ENCODE data around the gene GTF2E1. TPM values are rescaled to one million over a fixed set of nuclear protein-coding genes. Genes with fewer than 3 reads are reported as not detected.
A peak's percentile ranks its signal among the peaks of the same experiment; 100 is the strongest.

The GTF2E1 gene
- total RNA-seq, 1 experiment from 2014 or later: 78.0 TPM

DNA sequence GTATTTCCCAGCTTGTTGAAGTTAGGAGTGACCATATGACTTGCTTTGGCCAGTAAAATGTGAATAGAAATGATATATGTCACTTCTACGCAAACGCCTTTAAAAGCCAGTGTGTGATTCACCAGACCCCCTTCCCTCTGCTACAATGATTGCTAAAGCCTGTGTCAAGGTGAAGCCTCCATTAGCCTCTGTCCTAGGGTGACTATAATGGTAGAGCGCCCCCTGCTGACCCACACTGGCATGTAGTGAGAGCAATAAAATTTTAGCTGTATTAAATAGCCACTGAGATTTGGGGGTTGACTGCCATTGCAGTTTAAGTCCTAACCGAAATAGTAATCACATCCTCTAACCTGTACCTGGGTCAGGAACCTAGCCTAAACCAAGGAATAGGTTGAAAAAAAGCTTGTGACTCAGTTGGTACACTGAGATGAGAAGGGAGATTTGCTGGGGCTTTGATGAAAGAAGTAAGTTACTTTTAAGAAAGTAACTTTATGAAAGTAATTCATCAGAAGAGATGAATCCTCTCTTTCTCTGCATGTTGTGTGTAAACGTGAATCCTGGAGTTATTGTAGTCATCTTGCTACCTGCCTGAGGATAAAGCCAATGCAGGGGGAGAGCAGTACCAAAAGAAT is 52.6 kb downstream of the GTF2E1 start:
- H3K4me1 Mint-ChIP-seq: peaks cover 57% of the 10 kb centered on the region
- ATAC-seq (peak; percentile 93), DNase-seq (ENCODE audit: low spot score) (peak; percentile 91)
- H3K4me3 Mint-ChIP-seq: no peak overlapping the region
- H3K27me3 Mint-ChIP-seq (ENCODE audit: low read depth): no peaks in the 10 kb centered on the region
- TF ChIP-seq NFATC4 (CRISPR knock-in tag; IDR thresholded peaks at IDR 0.05): no peak
- no peak for TF ChIP-seq ESRRA (CRISPR knock-in tag; IDR thresholded peaks at IDR 0.05; ENCODE audit: borderline replicate concordance)
- no peak for TF ChIP-seq ZNF232 (CRISPR knock-in tag; IDR thresholded peaks at IDR 0.05)
- TF ChIP-seq, protein P1, sequence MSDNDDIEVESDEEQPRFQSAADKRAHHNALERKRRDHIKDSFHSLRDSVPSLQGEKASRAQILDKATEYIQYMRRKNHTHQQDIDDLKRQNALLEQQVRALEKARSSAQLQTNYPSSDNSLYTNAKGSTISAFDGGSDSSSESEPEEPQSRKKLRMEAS (CRISPR knock-in tag; IDR thresholded peaks at IDR 0.05): peak; percentile 23; the same call in 1 of the 2 replicates
- peak; percentile 83 for TF ChIP-seq CTCF (IDR thresholded peaks at IDR 0.05)
- H3K36me3 Mint-ChIP-seq: no peaks in the 10 kb centered on the region
- ChIA-PET CTCF (interaction anchor here (0.5 to 3.8 kb wide), 44 partner anchors 10 to 453 kb away, joined by 3 to 50 read pairs (median 4); partner anchors contain the start of genes GTF2E1, NDUFB4, RABL3 and STXBP5L), POLR2A (no interaction called here)
- H3K9me3 Mint-ChIP-seq: no peaks in the 10 kb centered on the region
- H3K27ac Mint-ChIP-seq: no peak overlapping the region

GRCh38 chr3:120795959-120796358 is 53.4 kb downstream of the GTF2E1 start:
- no peaks in the 10 kb centered on the region for H3K27me3 Mint-ChIP-seq (ENCODE audit: low read depth)
- no peaks in the 10 kb centered on the region for H3K9me3 Mint-ChIP-seq
- ATAC-seq (no peak), DNase-seq (ENCODE audit: low spot score) (no peak)
- H3K27ac Mint-ChIP-seq: no peak overlapping the region
- ChIA-PET POLR2A (no interaction called here), CTCF (interaction anchor here (0.8 to 3.8 kb wide), 13 partner anchors 9 to 379 kb away, joined by 3 to 50 read pairs (median 14); partner anchors contain the start of gene NDUFB4)
- H3K4me3 Mint-ChIP-seq: no peak overlapping the region
- no peak for TF ChIP-seq ZNF423 (CRISPR knock-in tag; IDR thresholded peaks at IDR 0.05)
- no peak for TF ChIP-seq ZNF671 (CRISPR knock-in tag; IDR thresholded peaks at IDR 0.05)
- no peak for TF ChIP-seq TP53 (CRISPR knock-in tag; IDR thresholded peaks at IDR 0.05)
- no peak for TF ChIP-seq NFATC4 (CRISPR knock-in tag; IDR thresholded peaks at IDR 0.05)
- no peak for TF ChIP-seq ZNF232 (CRISPR knock-in tag; IDR thresholded peaks at IDR 0.05)
- TF ChIP-seq HMGA2 (CRISPR knock-in tag; IDR thresholded peaks at IDR 0.05): no peak
- TF ChIP-seq, protein P2, sequence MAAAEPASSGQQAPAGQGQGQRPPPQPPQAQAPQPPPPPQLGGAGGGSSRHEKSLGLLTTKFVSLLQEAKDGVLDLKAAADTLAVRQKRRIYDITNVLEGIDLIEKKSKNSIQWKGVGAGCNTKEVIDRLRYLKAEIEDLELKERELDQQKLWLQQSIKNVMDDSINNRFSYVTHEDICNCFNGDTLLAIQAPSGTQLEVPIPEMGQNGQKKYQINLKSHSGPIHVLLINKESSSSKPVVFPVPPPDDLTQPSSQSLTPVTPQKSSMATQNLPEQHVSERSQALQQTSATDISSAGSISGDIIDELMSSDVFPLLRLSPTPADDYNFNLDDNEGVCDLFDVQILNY (CRISPR knock-in tag; IDR thresholded peaks at IDR 0.05): no peak
- no peak for TF ChIP-seq SP1 (CRISPR knock-in tag; conservative IDR thresholded peaks at IDR 0.05)
- TF ChIP-seq, protein P3, sequence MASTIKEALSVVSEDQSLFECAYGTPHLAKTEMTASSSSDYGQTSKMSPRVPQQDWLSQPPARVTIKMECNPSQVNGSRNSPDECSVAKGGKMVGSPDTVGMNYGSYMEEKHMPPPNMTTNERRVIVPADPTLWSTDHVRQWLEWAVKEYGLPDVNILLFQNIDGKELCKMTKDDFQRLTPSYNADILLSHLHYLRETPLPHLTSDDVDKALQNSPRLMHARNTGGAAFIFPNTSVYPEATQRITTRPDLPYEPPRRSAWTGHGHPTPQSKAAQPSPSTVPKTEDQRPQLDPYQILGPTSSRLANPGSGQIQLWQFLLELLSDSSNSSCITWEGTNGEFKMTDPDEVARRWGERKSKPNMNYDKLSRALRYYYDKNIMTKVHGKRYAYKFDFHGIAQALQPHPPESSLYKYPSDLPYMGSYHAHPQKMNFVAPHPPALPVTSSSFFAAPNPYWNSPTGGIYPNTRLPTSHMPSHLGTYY (CRISPR knock-in tag; IDR thresholded peaks at IDR 0.05): no peak
- TF ChIP-seq MXD4 (CRISPR knock-in tag; IDR thresholded peaks at IDR 0.05; ENCODE audit: borderline replicate concordance): no peak
- H3K4me1 Mint-ChIP-seq: peaks cover 55% of the 10 kb centered on the region
- H3K36me3 Mint-ChIP-seq: no peaks in the 10 kb centered on the region

- Mint-ChIP-seq H3K36me3 (no peaks in the 10 kb centered on the region), H3K4me3 (no peak overlapping the region), H3K27ac (no peak overlapping the region), H3K4me1 (peaks cover 46% of the 10 kb centered on the region), H3K27me3 (ENCODE audit: low read depth) (no peaks in the 10 kb centered on the region), H3K9me3 (no peaks in the 10 kb centered on the region)
- ChIA-PET POLR2A (no interaction called here), CTCF (interaction anchor here (0.6 kb wide), 1 partner anchor 23 kb away, joined by 3 read pairs; no protein-coding TSS in a partner anchor)
- ATAC-seq: no peak
- DNase-seq (ENCODE audit: low spot score): no peak
- TF ChIP-seq, protein P3 (CRISPR knock-in tag; IDR thresholded peaks at IDR 0.05): no peak
- TF ChIP-seq, protein P4, sequence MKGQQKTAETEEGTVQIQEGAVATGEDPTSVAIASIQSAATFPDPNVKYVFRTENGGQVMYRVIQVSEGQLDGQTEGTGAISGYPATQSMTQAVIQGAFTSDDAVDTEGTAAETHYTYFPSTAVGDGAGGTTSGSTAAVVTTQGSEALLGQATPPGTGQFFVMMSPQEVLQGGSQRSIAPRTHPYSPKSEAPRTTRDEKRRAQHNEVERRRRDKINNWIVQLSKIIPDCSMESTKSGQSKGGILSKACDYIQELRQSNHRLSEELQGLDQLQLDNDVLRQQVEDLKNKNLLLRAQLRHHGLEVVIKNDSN (CRISPR knock-in tag; IDR thresholded peaks at IDR 0.05): no peak
- no peak for TF ChIP-seq KAT7 (CRISPR knock-in tag; IDR thresholded peaks at IDR 0.05; ENCODE audit: borderline replicate concordance)
- no peak for TF ChIP-seq GTF2I (CRISPR knock-in tag; conservative IDR thresholded peaks at IDR 0.05)
- TF ChIP-seq JUN (CRISPR knock-in tag; IDR thresholded peaks at IDR 0.05): no peak
- TF ChIP-seq, protein P5, sequence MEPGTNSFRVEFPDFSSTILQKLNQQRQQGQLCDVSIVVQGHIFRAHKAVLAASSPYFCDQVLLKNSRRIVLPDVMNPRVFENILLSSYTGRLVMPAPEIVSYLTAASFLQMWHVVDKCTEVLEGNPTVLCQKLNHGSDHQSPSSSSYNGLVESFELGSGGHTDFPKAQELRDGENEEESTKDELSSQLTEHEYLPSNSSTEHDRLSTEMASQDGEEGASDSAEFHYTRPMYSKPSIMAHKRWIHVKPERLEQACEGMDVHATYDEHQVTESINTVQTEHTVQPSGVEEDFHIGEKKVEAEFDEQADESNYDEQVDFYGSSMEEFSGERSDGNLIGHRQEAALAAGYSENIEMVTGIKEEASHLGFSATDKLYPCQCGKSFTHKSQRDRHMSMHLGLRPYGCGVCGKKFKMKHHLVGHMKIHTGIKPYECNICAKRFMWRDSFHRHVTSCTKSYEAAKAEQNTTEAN (CRISPR knock-in tag; IDR thresholded peaks at IDR 0.05): no peak
- TF ChIP-seq USF2 (CRISPR knock-in tag; IDR thresholded peaks at IDR 0.05): no peak
- TF ChIP-seq SP1 (CRISPR knock-in tag; conservative IDR thresholded peaks at IDR 0.05): no peak
- no peak for TF ChIP-seq RELA (CRISPR knock-in tag; IDR thresholded peaks at IDR 0.05; ENCODE audit: borderline replicate concordance)
- no peak for TF ChIP-seq NFATC4 (CRISPR knock-in tag; IDR thresholded peaks at IDR 0.05)
These were observed 54.4 kb downstream of the GTF2E1 start for GRCh38 chr3:120796976-120797375.

Data from WTC11 (cell line).